Activated naive CD4-positive, alpha-beta T cell treated with anti-CD3 and anti-CD28 coated beads, Interleukin-2, amount 50 U/mL, for 72 hours (primary cell): ENCODE measurements around the gene CENPX. TPM values are rescaled to one million over a fixed set of nuclear protein-coding genes. Genes with fewer than 3 reads are reported as not detected.

ENCODE experiments used
- ATAC-seq, 2 donors: fragments of 150-1000 bp; cut with Tn5 transposase; 2 replicates each; pipeline ENCODE4 v1.10.0; 2021; ENCODE audit warnings: mild to moderate bottlenecking in 2 of 2, moderate library complexity in 2 of 2
- DNase-seq, 2 donors: peaks; one replicate each; pipeline ENCODE4 v3.0.0; 2021 to 2022; ENCODE audit warnings: low spot score in 2 of 2
- H3K27ac Mint-ChIP-seq, 2 donors: one replicate each; pipeline ENCODE4 v1.8.0; 2022; ENCODE audit warnings: mild to moderate bottlenecking in 2 of 2, mixed read lengths in 2 of 2
- H3K36me3 Mint-ChIP-seq, 2 donors: one replicate each; pipeline ENCODE4 v1.8.0; 2022; ENCODE audit warnings: mixed read lengths in 2 of 2
- H3K9me3 Mint-ChIP-seq, 2 donors: one replicate each; pipeline ENCODE4 v1.8.0; 2022; ENCODE audit warnings: mixed read lengths in 2 of 2
- total RNA-seq, 2 donors: library from RNA; stranded (reverse); gene quantifications; one replicate each; pipeline ENCODE4 v1.2.3, GENCODE V29; 2022

The CENPX gene
- 10 to 100 TPM; 47.8 to 62.7 TPM for total RNA-seq

GRCh38 chr17:82022310-82022980, at the start of gene CENPX:
Gene CENPX, minus strand, starts transcription at chr17:82022878. Its CDS starts 17 bp downstream, at chr17:82022861.
- no peak for DNase-seq
- no peak for ATAC-seq
- H3K27ac Mint-ChIP-seq, result peak within 1 kb of the TSS in 1 of 2 donors; percentile 84
- no peaks in the 10 kb centered on the region for H3K9me3 Mint-ChIP-seq
- H3K36me3 Mint-ChIP-seq, result no peaks in the 10 kb centered on the region

- H3K36me3 Mint-ChIP-seq, result peaks cover 0 to 4% of the 10 kb centered on the region in 2 donors
- H3K27ac Mint-ChIP-seq, result peak overlapping the region in 1 of 2 donors; percentile 11
- no peak for ATAC-seq
Observed at GRCh38 chr17:82070611-82071010, 47.9 kb upstream of the CENPX start.

GRCh38 chr17:82065638-82066303, 43.1 kb upstream of the CENPX start, which contains the start of gene DUS1L:
Gene DUS1L, minus strand, starts transcription at chr17:82065804. Its CDS starts 745 bp downstream, at chr17:82065059.
- peak within 1 kb of the TSS; percentile 89 to 93 for H3K27ac Mint-ChIP-seq
- H3K9me3 Mint-ChIP-seq, result no peaks in the 10 kb centered on the region
- peaks cover 0 to 4% of the 10 kb centered on the region in 2 donors for H3K36me3 Mint-ChIP-seq
- DNase-seq (peak; percentile 76 to 85), ATAC-seq (peak; percentile 83 to 89)

More at GRCh38 chr17:82070611-82071010, 47.9 kb upstream of the CENPX start:
- no peak for DNase-seq
- no peaks in the 10 kb centered on the region for H3K9me3 Mint-ChIP-seq

- Mint-ChIP-seq H3K27ac (peak overlapping the region in 1 of 2 donors; percentile 57), H3K9me3 (no peaks in the 10 kb centered on the region)
Observed at GRCh38 chr17:82065193-82065637, 42.5 kb upstream of the CENPX start.

GRCh38 chr17:82064433-82065192, 41.9 kb upstream of the CENPX start:
- DNase-seq, result no peak
- Mint-ChIP-seq H3K36me3 (peaks cover 0 to 4% of the 10 kb centered on the region in 2 donors), H3K27ac (peak overlapping the region in 1 of 2 donors; percentile 57), H3K9me3 (no peaks in the 10 kb centered on the region)
- ATAC-seq, result no peak

More at GRCh38 chr17:82065193-82065637, 42.5 kb upstream of the CENPX start:
- ATAC-seq (peak; percentile 63 to 71), DNase-seq (no peak)
- H3K36me3 Mint-ChIP-seq, result peaks cover 0 to 4% of the 10 kb centered on the region in 2 donors

- DNase-seq (no peak), ATAC-seq (no peak)
- Mint-ChIP-seq H3K36me3 (peaks cover 0 to 4% of the 10 kb centered on the region in 2 donors), H3K27ac (peak overlapping the region in 1 of 2 donors; percentile 57), H3K9me3 (no peaks in the 10 kb centered on the region)
Observed at GRCh38 chr17:82063424-82064415, 41.0 kb upstream of the CENPX start.

- no peaks in the 10 kb centered on the region for H3K9me3 Mint-ChIP-seq
- DNase-seq (no peak), ATAC-seq (no peak)
- H3K27ac Mint-ChIP-seq, result no peak overlapping the region
- peaks cover 0 to 4% of the 10 kb centered on the region in 2 donors for H3K36me3 Mint-ChIP-seq
Observed at GRCh38 chr17:82062984-82063368, 40.3 kb upstream of the CENPX start.

- H3K36me3 Mint-ChIP-seq, result peaks cover 0 to 4% of the 10 kb centered on the region in 2 donors
- ATAC-seq (no peak), DNase-seq (no peak)
- H3K9me3 Mint-ChIP-seq, result no peaks in the 10 kb centered on the region
- H3K27ac Mint-ChIP-seq, result no peak overlapping the region
Observed at GRCh38 chr17:82062076-82062983, 39.7 kb upstream of the CENPX start.

- DNase-seq, result no peak
- Mint-ChIP-seq H3K36me3 (peaks cover 0 to 3% of the 10 kb centered on the region in 2 donors), H3K9me3 (no peaks in the 10 kb centered on the region), H3K27ac (peak overlapping the region in 1 of 2 donors; percentile 75)
- ATAC-seq, result no peak
Observed at GRCh38 chr17:82061047-82061925, 38.6 kb upstream of the CENPX start.

- H3K9me3 Mint-ChIP-seq, result no peaks in the 10 kb centered on the region
- peak overlapping the region in 1 of 2 donors; percentile 75 for H3K27ac Mint-ChIP-seq
- DNase-seq (no peak), ATAC-seq (no peak)
- no peaks in the 10 kb centered on the region for H3K36me3 Mint-ChIP-seq
Observed at GRCh38 chr17:82060614-82061013, 37.9 kb upstream of the CENPX start.

GRCh38 chr17:82060001-82060380, 37.3 kb upstream of the CENPX start:
- ATAC-seq (no peak), DNase-seq (no peak)
- peak overlapping the region in 1 of 2 donors; percentile 75 for H3K27ac Mint-ChIP-seq
- H3K36me3 Mint-ChIP-seq, result no peaks in the 10 kb centered on the region
- H3K9me3 Mint-ChIP-seq, result no peaks in the 10 kb centered on the region

- no peak overlapping the region for H3K27ac Mint-ChIP-seq
- DNase-seq (no peak), ATAC-seq (no peak)
- H3K9me3 Mint-ChIP-seq, result no peaks in the 10 kb centered on the region
- no peaks in the 10 kb centered on the region for H3K36me3 Mint-ChIP-seq
Observed at GRCh38 chr17:82059272-82060000, 36.8 kb upstream of the CENPX start.

GRCh38 chr17:82058855-82059249, 36.2 kb upstream of the CENPX start:
- DNase-seq, result no peak
- H3K9me3 Mint-ChIP-seq, result no peaks in the 10 kb centered on the region
- H3K27ac Mint-ChIP-seq, result no peak overlapping the region
- no peaks in the 10 kb centered on the region for H3K36me3 Mint-ChIP-seq
- ATAC-seq, result no peak
